GM13976 (cell line): ENCODE results near the gene ZNF620.

ENCODE experiments used
- DNase-seq: peaks from one replicate; pipeline ENCODE4 v3.0.0; 2012; ENCODE audit warnings: low spot score
- CTCF ChIP-seq: IDR thresholded peaks from 2 replicates; pipeline ENCODE4 v1.5.1; 2012; ENCODE audit warnings: borderline replicate concordance, mild to moderate bottlenecking; ENCODE audit not compliant: insufficient read depth; ENCODE audit errors: extremely low read depth, missing control alignments, control extremely low read depth
- in situ Hi-C: fragments of 300-500 bp; cut with MboI; formaldehyde crosslinking; loops from one replicate; pipeline ENCODE4 v1.12.0; 2022; ENCODE audit warnings: low sequenced_read_pairs, mixed read lengths, inconsistent platforms; ENCODE audit not compliant: unreplicated experiment

The ZNF620 gene

GRCh38 chr3:40502034-40502433 is 3.8 kb upstream of the ZNF620 start:
- DNase-seq, result no peak
- in situ Hi-C loops, result no loop called here
- no peak for TF ChIP-seq CTCF

- no peak for TF ChIP-seq CTCF
- in situ Hi-C loops, result no loop called here
- DNase-seq, result no peak
Measured at GRCh38 chr3:40504636-40505430, 1.0 kb upstream of the ZNF620 start.

- in situ Hi-C loops, result no loop called here
- no peak for DNase-seq
- no peak for TF ChIP-seq CTCF
Measured at GRCh38 chr3:40511031-40511718, 5.3 kb downstream of the ZNF620 start.

- no peak for TF ChIP-seq CTCF
- no peak for DNase-seq
- in situ Hi-C loops, result no loop called here
Measured at GRCh38 chr3:40516201-40516600, 10.4 kb downstream of the ZNF620 start.

- no peak for TF ChIP-seq CTCF
- in situ Hi-C loops, result no loop called here
- no peak for DNase-seq
Measured at GRCh38 chr3:40518067-40518466, 12.2 kb downstream of the ZNF620 start.

- TF ChIP-seq CTCF, result no peak
- no peak for DNase-seq
- in situ Hi-C loops, result no loop called here
Measured at GRCh38 chr3:40518848-40519247, 13.0 kb downstream of the ZNF620 start.

GRCh38 chr3:40521254-40521653 is 15.4 kb downstream of the ZNF620 start:
- DNase-seq, result no peak
- no peak for TF ChIP-seq CTCF
- in situ Hi-C loops, result no loop called here
